Regular cardiac myocyte (primary cell): ENCODE results near the gene SCN7A. TPM values are rescaled to one million over a fixed set of nuclear protein-coding genes. Genes with fewer than 3 reads are reported as not detected.

ENCODE experiments used
- total RNA-seq: library from RNA; depleted of rRNA; stranded (reverse); fragments of >200 nt; gene quantifications from 2 replicates; pipeline ENCODE4 v1.2.3, GENCODE V29; 2014

Gene SCN7A
- under 0.01 and 0.19 TPM in 2 replicates for total RNA-seq

GRCh38 chr2:166494140-166494624 lies at the start of gene SCN7A:
TSS of gene SCN7A (minus strand) at chr2:166494249. CDS start at chr2:166477696, 16,553 bp downstream.

GRCh38 chr2:166375736-166376487 lies 118.1 kb downstream of the SCN7A start, which contains the start of gene SCN9A:
TSS of gene SCN9A (minus strand) at chr2:166375944. CDS start at chr2:166311756, 64,188 bp downstream.

Other genes starting within 250 kb of the SCN7A start
- gene SCN9A, start 118.3 kb downstream of the SCN7A start, total RNA-seq: 20.3 and 22.0 TPM in 2 replicates